ENCODE results near the gene TP63. TPM values are rescaled to one million over a fixed set of nuclear protein-coding genes. Genes with fewer than 3 reads are reported as not detected.

Gene TP63
- total and polyA plus RNA-seq, 2 experiments from 2014 or later = not detected

GRCh38 chr3:189797103-189797750, 166.0 kb downstream of the TP63 start:
- H3K9me3 Mint-ChIP-seq = no peaks in the 10 kb centered on the region
- H4K20me1 ChIP-seq (replicated peaks; ENCODE audit: insufficient read depth) = no peaks in the 10 kb centered on the region
- H3K79me2 ChIP-seq (replicated peaks; ENCODE audit: insufficient read depth) = no peaks in the 10 kb centered on the region
- no peak overlapping the region for H3K4me3 ChIP-seq
- H2AFZ ChIP-seq = no peak overlapping the region
- no peaks in the 10 kb centered on the region for H3K36me3 ChIP-seq (ENCODE audit: insufficient read depth)
- TF ChIP-seq POLR2AphosphoS5 (IDR thresholded peaks at IDR 0.05; ENCODE audit: low read depth) (no peak), ZNF331 (CRISPR knock-in tag; IDR thresholded peaks at IDR 0.05; ENCODE audit: low read depth) (no peak), ETS1 (IDR thresholded peaks at IDR 0.05) (no peak), ZNF114 (CRISPR knock-in tag; IDR thresholded peaks at IDR 0.05) (no peak), JUNB (IDR thresholded peaks at IDR 0.05; ENCODE audit: unreplicated experiment) (no peak), EZH2phosphoT487 (IDR thresholded peaks at IDR 0.05; ENCODE audit: unreplicated experiment) (no peak)
- TF ChIP-seq, protein P1, sequence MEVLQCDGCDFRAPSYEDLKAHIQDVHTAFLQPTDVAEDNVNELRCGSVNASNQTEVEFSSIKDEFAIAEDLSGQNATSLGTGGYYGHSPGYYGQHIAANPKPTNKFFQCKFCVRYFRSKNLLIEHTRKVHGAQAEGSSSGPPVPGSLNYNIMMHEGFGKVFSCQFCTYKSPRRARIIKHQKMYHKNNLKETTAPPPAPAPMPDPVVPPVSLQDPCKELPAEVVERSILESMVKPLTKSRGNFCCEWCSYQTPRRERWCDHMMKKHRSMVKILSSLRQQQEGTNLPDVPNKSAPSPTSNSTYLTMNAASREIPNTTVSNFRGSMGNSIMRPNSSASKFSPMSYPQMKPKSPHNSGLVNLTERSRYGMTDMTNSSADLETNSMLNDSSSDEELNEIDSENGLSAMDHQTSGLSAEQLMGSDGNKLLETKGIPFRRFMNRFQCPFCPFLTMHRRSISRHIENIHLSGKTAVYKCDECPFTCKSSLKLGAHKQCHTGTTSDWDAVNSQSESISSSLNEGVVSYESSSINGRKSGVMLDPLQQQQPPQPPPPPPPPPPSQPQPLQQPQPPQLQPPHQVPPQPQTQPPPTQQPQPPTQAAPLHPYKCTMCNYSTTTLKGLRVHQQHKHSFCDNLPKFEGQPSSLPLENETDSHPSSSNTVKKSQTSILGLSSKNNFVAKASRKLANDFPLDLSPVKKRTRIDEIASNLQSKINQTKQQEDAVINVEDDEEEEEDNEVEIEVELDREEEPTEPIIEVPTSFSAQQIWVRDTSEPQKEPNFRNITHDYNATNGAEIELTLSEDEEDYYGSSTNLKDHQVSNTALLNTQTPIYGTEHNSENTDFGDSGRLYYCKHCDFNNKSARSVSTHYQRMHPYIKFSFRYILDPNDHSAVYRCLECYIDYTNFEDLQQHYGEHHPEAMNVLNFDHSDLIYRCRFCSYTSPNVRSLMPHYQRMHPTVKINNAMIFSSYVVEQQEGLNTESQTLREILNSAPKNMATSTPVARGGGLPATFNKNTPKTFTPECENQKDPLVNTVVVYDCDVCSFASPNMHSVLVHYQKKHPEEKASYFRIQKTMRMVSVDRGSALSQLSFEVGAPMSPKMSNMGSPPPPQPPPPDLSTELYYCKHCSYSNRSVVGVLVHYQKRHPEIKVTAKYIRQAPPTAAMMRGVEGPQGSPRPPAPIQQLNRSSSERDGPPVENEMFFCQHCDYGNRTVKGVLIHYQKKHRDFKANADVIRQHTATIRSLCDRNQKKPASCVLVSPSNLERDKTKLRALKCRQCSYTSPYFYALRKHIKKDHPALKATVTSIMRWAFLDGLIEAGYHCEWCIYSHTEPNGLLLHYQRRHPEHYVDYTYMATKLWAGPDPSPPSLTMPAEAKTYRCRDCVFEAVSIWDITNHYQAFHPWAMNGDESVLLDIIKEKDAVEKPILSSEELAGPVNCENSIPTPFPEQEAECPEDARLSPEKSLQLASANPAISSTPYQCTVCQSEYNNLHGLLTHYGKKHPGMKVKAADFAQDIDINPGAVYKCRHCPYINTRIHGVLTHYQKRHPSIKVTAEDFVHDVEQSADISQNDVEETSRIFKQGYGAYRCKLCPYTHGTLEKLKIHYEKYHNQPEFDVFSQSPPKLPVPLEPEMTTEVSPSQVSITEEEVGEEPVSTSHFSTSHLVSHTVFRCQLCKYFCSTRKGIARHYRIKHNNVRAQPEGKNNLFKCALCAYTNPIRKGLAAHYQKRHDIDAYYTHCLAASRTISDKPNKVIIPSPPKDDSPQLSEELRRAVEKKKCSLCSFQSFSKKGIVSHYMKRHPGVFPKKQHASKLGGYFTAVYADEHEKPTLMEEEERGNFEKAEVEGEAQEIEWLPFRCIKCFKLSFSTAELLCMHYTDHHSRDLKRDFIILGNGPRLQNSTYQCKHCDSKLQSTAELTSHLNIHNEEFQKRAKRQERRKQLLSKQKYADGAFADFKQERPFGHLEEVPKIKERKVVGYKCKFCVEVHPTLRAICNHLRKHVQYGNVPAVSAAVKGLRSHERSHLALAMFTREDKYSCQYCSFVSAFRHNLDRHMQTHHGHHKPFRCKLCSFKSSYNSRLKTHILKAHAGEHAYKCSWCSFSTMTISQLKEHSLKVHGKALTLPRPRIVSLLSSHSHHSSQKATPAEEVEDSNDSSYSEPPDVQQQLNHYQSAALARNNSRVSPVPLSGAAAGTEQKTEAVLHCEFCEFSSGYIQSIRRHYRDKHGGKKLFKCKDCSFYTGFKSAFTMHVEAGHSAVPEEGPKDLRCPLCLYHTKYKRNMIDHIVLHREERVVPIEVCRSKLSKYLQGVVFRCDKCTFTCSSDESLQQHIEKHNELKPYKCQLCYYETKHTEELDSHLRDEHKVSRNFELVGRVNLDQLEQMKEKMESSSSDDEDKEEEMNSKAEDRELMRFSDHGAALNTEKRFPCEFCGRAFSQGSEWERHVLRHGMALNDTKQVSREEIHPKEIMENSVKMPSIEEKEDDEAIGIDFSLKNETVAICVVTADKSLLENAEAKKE (CRISPR knock-in tag; IDR thresholded peaks at IDR 0.05) = no peak
- no peaks in the 10 kb centered on the region for H3F3A ChIP-seq (replicated peaks; ENCODE audit: low read depth)
- DNase-seq (ENCODE audit: low spot score) (no peak), ATAC-seq (no peak)
- peaks cover 46% of the 10 kb centered on the region for H3K27me3 ChIP-seq (ENCODE audit: insufficient read depth)
- no peaks in the 10 kb centered on the region for H3K9me2 ChIP-seq (ENCODE audit: insufficient read depth)
- H3K27me3 Mint-ChIP-seq (ENCODE audit: insufficient read depth, low read depth, poor library complexity) = peaks cover 9% of the 10 kb centered on the region
- H3K4me1 ChIP-seq (ENCODE audit: insufficient read depth) = no peaks in the 10 kb centered on the region; the same call in 1 of the 2 replicates
- no peak overlapping the region for H3K27ac ChIP-seq (ENCODE audit: low read depth)
- H3K4me2 ChIP-seq = no peak overlapping the region
- no peak overlapping the region for H3K4me3 Mint-ChIP-seq
- H3K36me3 Mint-ChIP-seq (ENCODE audit: low read depth) = no peaks in the 10 kb centered on the region
- H3K4me1 Mint-ChIP-seq = peaks cover 13% of the 10 kb centered on the region
- no peak overlapping the region for H3K27ac Mint-ChIP-seq

All from GM23338 (cell line).